GM12891 (cell line): ENCODE data around the gene BOC.

Source experiments
- PAX5 ChIP-seq: IDR thresholded peaks from 2 replicates; pipeline ENCODE4 v1.6.1; 2011; ENCODE audit warnings: low read length, moderate library complexity, mild to moderate bottlenecking; ENCODE audit not compliant: insufficient read depth, severe bottlenecking
- POLR2A ChIP-seq: IDR thresholded peaks from 2 replicates; pipeline ENCODE4 v1.6.1; 2011; ENCODE audit warnings: low read depth, low read length, control low read depth
- POLR2AphosphoS5 ChIP-seq: IDR thresholded peaks from 2 replicates; pipeline ENCODE4 v1.6.1; 2011; ENCODE audit warnings: low read depth, low read length, control low read depth
- POU2F2 ChIP-seq: IDR thresholded peaks from 2 replicates; pipeline ENCODE4 v1.6.1; 2011; ENCODE audit warnings: low read depth, mild to moderate bottlenecking, control low read depth, low read length, moderate library complexity
- SPI1 ChIP-seq: IDR thresholded peaks from 2 replicates; pipeline ENCODE4 v1.6.1; 2011; ENCODE audit warnings: low read depth, low read length, control low read depth
- TAF1 ChIP-seq: IDR thresholded peaks from 2 replicates; pipeline ENCODE4 v1.6.1; 2011; ENCODE audit warnings: low read depth, low read length, control low read depth

- TF ChIP-seq POU2F2 (no peak), SPI1 (no peak), POLR2A (no peak), TAF1 (no peak), POLR2AphosphoS5 (no peak), PAX5 (no peak)
Measured at GRCh38 chr3:113253702-113254101, 42.3 kb downstream of the BOC start.
